Left ventricle myocardium inferior (tissue), 1 donor: Measurements from ENCODE around the gene NR3C1. TPM values are rescaled to one million over a fixed set of nuclear protein-coding genes. Genes with fewer than 3 reads are reported as not detected.

Experiments
- DNase-seq: peaks from one replicate; pipeline ENCODE4 v3.0.0-alpha.2; 2020
- H3K27ac ChIP-seq: fragments of 200-600 bp; replicated peaks from 2 replicates; pipeline ENCODE4 v1.8.0; 2021
- H3K27me3 ChIP-seq: fragments of 200-600 bp; 2 replicates; pipeline ENCODE4 v1.8.0; 2021; ENCODE audit warnings: low read depth
- H3K36me3 ChIP-seq: fragments of 200-600 bp; 2 replicates; pipeline ENCODE4 v1.8.0; 2021
- H3K4me1 ChIP-seq: fragments of 200-600 bp; 2 replicates; pipeline ENCODE4 v1.8.0; 2021
- H3K4me3 ChIP-seq: fragments of 200-600 bp; 2 replicates; pipeline ENCODE4 v1.8.0; 2021; ENCODE audit warnings: mild to moderate bottlenecking, moderate library complexity
- H3K9me3 ChIP-seq: fragments of 200-600 bp; replicated peaks from 2 replicates; pipeline ENCODE4 v1.8.0; 2021
- CTCF ChIP-seq: fragments of 200-600 bp; IDR thresholded peaks from 2 replicates; pipeline ENCODE4 v1.8.0; 2021; ENCODE audit warnings: antibody characterized with exemption, mild to moderate bottlenecking, borderline replicate concordance
- intact Hi-C: fragments of 100-400 bp; cut with micrococcal nuclease; formaldehyde crosslinking; loops from one replicate; pipeline ENCODE4 v1.11.0; 2022
- total RNA-seq: library from RNA; stranded (reverse); fragmentation: NEBNext Ultra II Directional; extraction: Animal tissue kit (Norgen Biotek cat#: 25700); gene quantifications from one replicate; pipeline ENCODE4 v1.2.1, GENCODE V29; 2021
- donor health status: DM: no; HTN: yes; CAD: no; lungs with severe emphysema.

NR3C1 gene
- total RNA-seq, 1 donor from 2014 or later: 44.9 TPM

- DNase-seq: no peak
- Histone ChIP-seq H3K4me1 (peaks cover 6% of the 10 kb centered on the region), H3K9me3 (no peaks in the 10 kb centered on the region), H3K27me3 (no peaks in the 10 kb centered on the region), H3K27ac (no peak overlapping the region), H3K36me3 (no peaks in the 10 kb centered on the region), H3K4me3 (no peak overlapping the region)
- intact Hi-C loops: no loop called here
- TF ChIP-seq CTCF: no peak
Measured at GRCh38 chr5:143445776-143446175, 42.3 kb upstream of the NR3C1 start.

- no peak overlapping the region for H3K27ac ChIP-seq
- peaks cover 6% of the 10 kb centered on the region for H3K4me1 ChIP-seq
- no peaks in the 10 kb centered on the region for H3K9me3 ChIP-seq
- H3K27me3 ChIP-seq: no peaks in the 10 kb centered on the region
- intact Hi-C loops: no loop called here
- no peak for TF ChIP-seq CTCF
- no peak for DNase-seq
- H3K36me3 ChIP-seq: no peaks in the 10 kb centered on the region
- H3K4me3 ChIP-seq: no peak overlapping the region
Measured at GRCh38 chr5:143443330-143443729, 39.8 kb upstream of the NR3C1 start.

- intact Hi-C loops: no loop called here
- Histone ChIP-seq H3K4me1 (peaks cover 14% of the 10 kb centered on the region), H3K9me3 (no peaks in the 10 kb centered on the region), H3K27me3 (no peaks in the 10 kb centered on the region), H3K4me3 (no peak overlapping the region), H3K27ac (no peak overlapping the region), H3K36me3 (no peaks in the 10 kb centered on the region)
- DNase-seq: no peak
- no peak for TF ChIP-seq CTCF
Measured at GRCh38 chr5:143442385-143442784, 38.9 kb upstream of the NR3C1 start.

GRCh38 chr5:143440448-143441115 is 37.1 kb upstream of the NR3C1 start:
- peaks cover 10% of the 10 kb centered on the region for H3K4me1 ChIP-seq
- DNase-seq: no peak
- intact Hi-C loops: no loop called here
- H3K9me3 ChIP-seq: no peaks in the 10 kb centered on the region
- TF ChIP-seq CTCF: no peak
- no peak overlapping the region for H3K4me3 ChIP-seq
- H3K27me3 ChIP-seq: no peaks in the 10 kb centered on the region
- no peaks in the 10 kb centered on the region for H3K36me3 ChIP-seq
- no peak overlapping the region for H3K27ac ChIP-seq

- DNase-seq: no peak
- no peak for TF ChIP-seq CTCF
- Histone ChIP-seq H3K4me3 (no peak overlapping the region), H3K36me3 (no peaks in the 10 kb centered on the region), H3K9me3 (no peaks in the 10 kb centered on the region), H3K27me3 (no peaks in the 10 kb centered on the region), H3K27ac (no peak overlapping the region), H3K4me1 (peaks cover 18% of the 10 kb centered on the region)
- intact Hi-C loops: no loop called here
Measured at GRCh38 chr5:143437666-143438273, 34.3 kb upstream of the NR3C1 start.
